ENCODE data around the gene SLC26A9. TPM values are rescaled to one million over a fixed set of nuclear protein-coding genes. Genes with fewer than 3 reads are reported as not detected.

The SLC26A9 gene
- total and polyA plus RNA-seq, 10 of the 15 experiments (the other 5 are each of a cell fraction or from before 2014, with no cell fraction given): 0.09 to 0.40 (median 0.17) TPM

- BruUV-seq (replicated peaks): no TSS peak
- ChIA-PET SMC1A (ENCODE audit: uncharacterized antibody, unreplicated experiment) (interaction anchor here (1.0 to 5.3 kb wide), 13 partner anchors 9 to 193 kb away, joined by 3 to 98 read pairs (median 4); no protein-coding TSS in a partner anchor), POLR2A (interaction anchor here (1.2 kb wide), 1 partner anchor 9 kb away, joined by 3 read pairs; no protein-coding TSS in a partner anchor), RAD21 (ENCODE audit: unreplicated experiment) (interaction anchor here (0.9 to 8.6 kb wide), 8 partner anchors 9 to 122 kb away, joined by 3 to 197 read pairs (median 3); no protein-coding TSS in a partner anchor), CTCF (interaction anchor here (0.6 to 9.6 kb wide), 13 partner anchors 9 to 493 kb away, joined by 3 to 296 read pairs (median 4); no protein-coding TSS in a partner anchor)
- no peak for FAIRE-seq
- no peaks in the 10 kb centered on the region for H3K9me3 ChIP-seq (replicated peaks; ENCODE audit: control insufficient read depth, insufficient read depth, low read length)
- no peaks in the 10 kb centered on the region for H3K36me3 ChIP-seq (ENCODE audit: control insufficient read depth in 2 of 2, insufficient read depth in 2 of 2, low read length in 1 of 2)
- no peak overlapping the region for H2AFZ ChIP-seq (ENCODE audit: control insufficient read depth, low read depth, low read length)
- no peaks in the 10 kb centered on the region for H3K4me1 ChIP-seq (ENCODE audit: control insufficient read depth, insufficient read depth, low read length)
- no peak overlapping the region for H3K9ac ChIP-seq (ENCODE audit: control insufficient read depth, insufficient read depth, low read length)
- no peak for DNase-seq (ENCODE audit: low read depth, low spot score)
- H3K4me2 ChIP-seq (ENCODE audit: control insufficient read depth, insufficient read depth): no peak overlapping the region
- in situ Hi-C loops (cut with MboI): no loop called here
- H3K4me3 ChIP-seq: no peak overlapping the region
- H4K20me1 ChIP-seq (ENCODE audit: control insufficient read depth, insufficient read depth): no peaks in the 10 kb centered on the region
- intact Hi-C loops (cut with micrococcal nuclease; ENCODE audit: unreplicated experiment): no loop called here
- peaks cover 0 to 2% of the 10 kb centered on the region in 2 experiments; a peak in 3 of 4 replicates for H3K27me3 ChIP-seq (replicated peaks in 1 of 2; ENCODE audit: control insufficient read depth in 2 of 2, insufficient read depth in 2 of 2, low read length in 1 of 2)
- H3K79me2 ChIP-seq (ENCODE audit: control insufficient read depth, insufficient read depth, low read length): no peaks in the 10 kb centered on the region
- no peak; the same call in none of the 3 replicates for ATAC-seq
- H3K27ac ChIP-seq (ENCODE audit: control insufficient read depth, insufficient read depth): no peak overlapping the region
- WGBS (ENCODE audit: insufficient coverage, insufficient replicate concordance, low lambda C conversion rate, missing lambda C conversion rate): 84% methylated on average over 3 of the region's 3 CpGs
- TF ChIP-seq ATF3 (IDR thresholded peaks at IDR 0.05; ENCODE audit: borderline replicate concordance, extremely low read depth, low read depth, low read length) (no peak), NFYB (IDR thresholded peaks at IDR 0.05; ENCODE audit: insufficient read depth, low read depth, low read length) (no peak), PRDM15 (CRISPR knock-in tag; IDR thresholded peaks at IDR 0.05) (no peak), STAT1 (conservative IDR thresholded peaks at IDR 0.05) (no peak), NKRF (conservative IDR thresholded peaks at IDR 0.05) (no peak), IKZF1 (conservative IDR thresholded peaks at IDR 0.05) (no peak), JUND (IDR thresholded peaks at IDR 0.05; ENCODE audit: low read depth, low read length) (no peak), E2F4 (IDR thresholded peaks at IDR 0.05; ENCODE audit: low read depth, low read length) (no peak), CEBPB (IDR thresholded peaks at IDR 0.05; ENCODE audit: borderline replicate concordance in 1 of 2, low read depth in 2 of 2, low read length in 2 of 2) (no peak), RBBP5 (conservative IDR thresholded peaks at IDR 0.05) (no peak), ATF2 (IDR thresholded peaks at IDR 0.05; ENCODE audit: low read length) (no peak), NR2C1 (IDR thresholded peaks at IDR 0.05) (no peak), IRF5 (IDR thresholded peaks at IDR 0.05; ENCODE audit: borderline replicate concordance) (no peak)
These were observed 43.0 kb upstream of the SLC26A9 start for GRCh38 chr1:205986292-205986691.
